ENCODE data around the gene EIF4G1. TPM values are rescaled to one million over a fixed set of nuclear protein-coding genes. Genes with fewer than 3 reads are reported as not detected.

The EIF4G1 gene
- total and polyA plus RNA-seq, 2 of the 4 experiments (the other 2 are of a cell fraction) = 225 to 274 TPM

DNA sequence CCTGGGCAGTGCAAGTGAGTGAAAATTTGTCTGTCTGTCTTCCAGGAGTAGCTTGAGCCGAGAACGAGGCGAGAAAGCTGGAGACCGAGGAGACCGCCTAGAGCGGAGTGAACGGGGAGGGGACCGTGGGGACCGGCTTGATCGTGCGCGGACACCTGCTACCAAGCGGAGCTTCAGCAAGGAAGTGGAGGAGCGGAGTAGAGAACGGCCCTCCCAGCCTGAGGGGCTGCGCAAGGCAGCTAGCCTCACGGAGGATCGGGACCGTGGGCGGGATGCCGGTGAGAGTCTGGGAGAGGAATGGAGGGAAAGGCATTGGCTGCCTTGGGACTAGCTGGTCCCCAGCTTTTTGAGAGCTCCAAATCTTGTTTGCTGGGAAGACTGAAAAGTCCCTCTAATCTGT, 12.8 kb downstream of the EIF4G1 start:
- peaks cover 33 to 76% of the 10 kb centered on the region in 2 experiments for H3K79me1 ChIP-seq (ENCODE audit: low read depth in 1 of 2, low read length in 2 of 2)
- no peak overlapping the region for H3K4me3 ChIP-seq (ENCODE audit: insufficient read depth, low read depth, low read length)
- peaks cover 70% of the 10 kb centered on the region for H4K20me1 ChIP-seq (ENCODE audit: insufficient read depth, low read length)
- ChIA-PET CTCF (no interaction called here), POLR2A (ENCODE audit: unreplicated experiment) (no interaction called here)
- H3K36me3 ChIP-seq (ENCODE audit: control insufficient read depth, insufficient read depth, low read length) = peaks cover 86% of the 10 kb centered on the region
- dilution Hi-C loops (cut with HindIII; ENCODE audit: low sequenced_read_pairs, unreplicated experiment) (no loop called here), in situ Hi-C loops (cut with MboI; ENCODE audit: low sequenced_read_pairs) (no loop called here), intact Hi-C loops (cut with micrococcal nuclease) (no loop called here)
- no peak overlapping the region for H4K5ac ChIP-seq (ENCODE audit: low read depth, low read length)
- no peak overlapping the region for H3K14ac ChIP-seq (replicated peaks; ENCODE audit: low read depth, low read length)
- H3K18ac ChIP-seq (ENCODE audit: low read depth, low read length) = no peak overlapping the region
- no peak overlapping the region for H3K4me2 ChIP-seq (ENCODE audit: low read depth, low read length)
- no peak overlapping the region for H3K4ac ChIP-seq (ENCODE audit: low read depth, low read length)
- H2AK9ac ChIP-seq (replicated peaks; ENCODE audit: low read depth, low read length, poor library complexity) = no peak overlapping the region
- no peak overlapping the region for H2AK5ac ChIP-seq (ENCODE audit: low read depth, low read length)
- H2BK120ac ChIP-seq (ENCODE audit: low read depth, low read length) = no peak overlapping the region
- H3K9ac ChIP-seq (ENCODE audit: low read depth, low read length) = no peak overlapping the region
- H3K23ac ChIP-seq (ENCODE audit: low read depth, low read length) = no peak overlapping the region
- H3K9me3 ChIP-seq (ENCODE audit: control insufficient read depth, insufficient read depth, low read length) = no peaks in the 10 kb centered on the region
- no peak overlapping the region for H2BK20ac ChIP-seq (ENCODE audit: low read depth, low read length)
- no peak overlapping the region for H4K8ac ChIP-seq (ENCODE audit: low read depth in 2 of 2, low read length in 2 of 2)
- DNase-seq (no peak), ATAC-seq (ENCODE audit: low read depth) (no peak)
- no peak overlapping the region for H4K91ac ChIP-seq (ENCODE audit: insufficient read depth, low read depth, low read length)
- H3K27me3 ChIP-seq (ENCODE audit: control insufficient read depth, insufficient read depth, low read length) = no peaks in the 10 kb centered on the region
- H2BK15ac ChIP-seq (ENCODE audit: low read depth, low read length) = no peak overlapping the region
- H2AFZ ChIP-seq (replicated peaks; ENCODE audit: low read length, poor library complexity) = no peak overlapping the region
- whole genome bisulfite sequencing, 2 experiments (ENCODE audit: extremely low coverage in 2 of 2, insufficient read length in 1 of 2) = 98% methylated on average over 10 of the region's 21 CpGs; no CpG with 5 or more reads in 1 of the 2 experiments
- peaks cover 25% of the 10 kb centered on the region for H3K9me1 ChIP-seq (ENCODE audit: insufficient read depth, low read length)
- H3K27ac ChIP-seq (ENCODE audit: insufficient read depth, low read length) = no peak overlapping the region
- no TSS peak for BruUV-seq (replicated peaks)
- H3K56ac ChIP-seq (ENCODE audit: extremely low read depth, insufficient read depth, low read length) = no peak overlapping the region
- TF ChIP-seq, protein P1, sequence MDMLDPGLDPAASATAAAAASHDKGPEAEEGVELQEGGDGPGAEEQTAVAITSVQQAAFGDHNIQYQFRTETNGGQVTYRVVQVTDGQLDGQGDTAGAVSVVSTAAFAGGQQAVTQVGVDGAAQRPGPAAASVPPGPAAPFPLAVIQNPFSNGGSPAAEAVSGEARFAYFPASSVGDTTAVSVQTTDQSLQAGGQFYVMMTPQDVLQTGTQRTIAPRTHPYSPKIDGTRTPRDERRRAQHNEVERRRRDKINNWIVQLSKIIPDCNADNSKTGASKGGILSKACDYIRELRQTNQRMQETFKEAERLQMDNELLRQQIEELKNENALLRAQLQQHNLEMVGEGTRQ (IDR thresholded peaks at IDR 0.05; ENCODE audit: low read depth, low read length) = no peak
- TF ChIP-seq NFE2L2 (IDR thresholded peaks at IDR 0.05; ENCODE audit: low read depth, low read length) = no peak
- TF ChIP-seq RFX5 (IDR thresholded peaks at IDR 0.05; ENCODE audit: low read depth, low read length) = no peak
- no peak for TF ChIP-seq CHD1 (IDR thresholded peaks at IDR 0.05; ENCODE audit: low read depth, low read length)
- TF ChIP-seq POLR2A (IDR thresholded peaks at IDR 0.05; ENCODE audit: low read depth, low read length) = no peak
- no peak for TF ChIP-seq CTCF (conservative IDR thresholded peaks at IDR 0.05; ENCODE audit: low read depth, low read length)
- TF ChIP-seq SMC3 (IDR thresholded peaks at IDR 0.05; ENCODE audit: low read depth, low read length) = no peak
- no peak for TF ChIP-seq FOS (IDR thresholded peaks at IDR 0.05; ENCODE audit: low read depth, low read length)
- TF ChIP-seq, protein P2, sequence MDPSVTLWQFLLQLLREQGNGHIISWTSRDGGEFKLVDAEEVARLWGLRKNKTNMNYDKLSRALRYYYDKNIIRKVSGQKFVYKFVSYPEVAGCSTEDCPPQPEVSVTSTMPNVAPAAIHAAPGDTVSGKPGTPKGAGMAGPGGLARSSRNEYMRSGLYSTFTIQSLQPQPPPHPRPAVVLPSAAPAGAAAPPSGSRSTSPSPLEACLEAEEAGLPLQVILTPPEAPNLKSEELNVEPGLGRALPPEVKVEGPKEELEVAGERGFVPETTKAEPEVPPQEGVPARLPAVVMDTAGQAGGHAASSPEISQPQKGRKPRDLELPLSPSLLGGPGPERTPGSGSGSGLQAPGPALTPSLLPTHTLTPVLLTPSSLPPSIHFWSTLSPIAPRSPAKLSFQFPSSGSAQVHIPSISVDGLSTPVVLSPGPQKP (IDR thresholded peaks at IDR 0.05; ENCODE audit: borderline replicate concordance, low read depth, low read length) = no peak
- no peak for TF ChIP-seq MAFK (IDR thresholded peaks at IDR 0.05; ENCODE audit: low read depth, low read length)
- TF ChIP-seq MXI1 (IDR thresholded peaks at IDR 0.05; ENCODE audit: borderline replicate concordance, low read depth, low read length) = no peak
- no peak for TF ChIP-seq CEBPB (IDR thresholded peaks at IDR 0.05; ENCODE audit: low read depth, low read length)
- no peak for TF ChIP-seq MAZ (IDR thresholded peaks at IDR 0.05; ENCODE audit: borderline replicate concordance, low read depth, low read length)
- TF ChIP-seq RAD21 (IDR thresholded peaks at IDR 0.05; ENCODE audit: low read length) = no peak
- no peak for TF ChIP-seq BHLHE40 (IDR thresholded peaks at IDR 0.05; ENCODE audit: low read depth, low read length)
- no peak for TF ChIP-seq RCOR1 (IDR thresholded peaks at IDR 0.05; ENCODE audit: insufficient replicate concordance, low read length)
- peaks cover 5% of the 10 kb centered on the region for H3K4me1 ChIP-seq (ENCODE audit: control insufficient read depth, insufficient read depth, low read length)
- no peak overlapping the region for H2BK5ac ChIP-seq (ENCODE audit: low read depth, low read length, poor library complexity, severe bottlenecking)

Measured in IMR-90 (cell line).